Stimulated activated CD4-positive, alpha-beta T cell treated with anti-CD3 and anti-CD28 coated beads, Interleukin-1b, Interleukin-23, amount 100 ng/mL, for 1 hour (primary cell): ENCODE data around the gene MPP3.

ENCODE experiments used
- DNase-seq, 2 donors: peaks; one replicate each; pipeline ENCODE4 v3.0.0-alpha.2; 2020; ENCODE audit warnings: low read depth in 2 of 2

The MPP3 gene

DNA sequence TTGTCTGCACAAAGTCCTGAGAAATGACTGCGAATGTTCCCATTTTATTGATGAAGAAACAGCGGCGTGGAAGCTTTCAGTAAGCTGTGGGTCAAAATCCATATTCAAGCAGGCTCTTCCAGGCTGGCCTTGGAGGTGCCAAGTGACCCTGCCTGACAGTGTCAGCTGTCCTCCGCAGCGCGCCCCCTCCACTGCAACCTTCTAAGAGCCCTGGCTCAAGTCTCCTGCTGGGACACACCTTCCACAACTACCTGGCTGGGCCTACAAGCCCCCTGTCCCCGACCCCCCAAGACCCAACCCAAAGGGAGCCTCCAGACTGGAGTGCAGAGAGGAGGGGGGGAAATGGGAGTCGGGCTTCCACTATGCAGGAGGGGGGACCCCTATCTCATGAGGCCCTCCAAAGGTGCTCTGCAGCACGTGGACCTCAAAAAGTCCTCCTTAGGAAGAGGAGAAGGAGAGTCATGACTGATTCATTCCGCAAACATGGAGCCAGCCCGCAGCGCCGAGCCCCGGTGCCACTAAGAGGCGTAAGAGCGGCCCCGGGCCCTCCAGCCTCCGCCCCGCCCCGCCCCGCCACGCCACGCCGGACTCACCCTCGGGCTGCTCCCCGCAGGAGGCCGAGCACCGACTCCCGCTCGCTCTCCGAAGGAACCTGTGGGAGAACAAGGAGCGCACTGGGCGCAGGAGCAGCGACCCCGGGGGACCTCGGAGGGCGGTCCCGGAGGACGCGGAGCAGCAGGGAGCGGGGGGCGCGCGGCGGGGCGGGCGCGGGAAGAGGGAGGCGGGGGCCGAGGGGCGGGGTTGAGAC is 574 bp downstream of the MPP3 start:
- DNase-seq = no peak

DNA sequence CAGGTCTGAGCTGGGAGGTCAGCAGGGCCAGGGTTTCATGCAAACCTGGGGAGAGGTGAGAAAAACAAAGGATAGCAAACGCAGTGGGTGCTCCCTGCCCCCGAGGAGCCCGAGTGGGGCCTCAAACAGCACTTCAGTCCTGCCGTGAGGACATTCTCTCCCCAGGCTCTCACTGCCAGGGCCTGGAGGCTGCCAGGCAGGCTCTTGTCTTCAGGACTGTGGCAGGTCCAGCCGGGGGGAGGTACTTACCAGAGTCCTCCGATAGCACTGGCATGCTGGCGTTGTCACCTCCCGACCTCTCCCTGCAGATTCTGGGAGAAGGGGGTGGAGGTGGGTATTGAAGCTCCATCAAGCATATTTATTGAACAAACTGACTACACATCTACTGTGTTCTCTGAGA is 1.3 kb downstream of the MPP3 start:
- no peak for DNase-seq

DNA sequence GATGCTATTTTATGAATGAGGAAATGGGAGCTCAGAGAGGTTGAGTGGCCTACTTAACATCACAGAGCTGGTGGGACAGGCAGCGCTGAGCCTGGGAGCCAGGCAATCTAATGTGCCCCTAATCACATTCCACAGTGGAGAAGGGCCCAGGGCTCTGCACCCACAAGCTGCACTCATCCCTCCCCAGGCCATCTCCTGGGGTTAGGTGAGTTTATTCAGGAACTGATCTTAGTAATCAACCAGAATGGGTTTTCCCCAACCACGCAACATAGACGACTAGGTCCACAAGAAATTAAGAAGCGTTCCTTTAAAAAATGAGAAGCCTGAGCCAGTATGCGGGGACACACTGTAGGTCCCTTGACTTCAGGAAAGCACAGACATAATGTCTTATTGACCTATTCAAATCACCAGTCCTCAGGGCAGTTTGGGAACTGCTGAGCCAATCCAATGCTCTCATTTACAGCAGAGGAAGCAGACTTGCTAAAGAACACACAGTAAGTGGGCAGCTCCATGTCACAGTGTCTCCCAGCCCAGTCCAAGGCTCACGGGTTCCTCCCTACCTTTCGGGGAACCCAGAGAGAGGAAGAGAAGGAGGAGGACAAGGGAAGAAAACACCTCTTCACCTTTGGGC is 2.3 kb downstream of the MPP3 start:
- no peak for DNase-seq

DNA sequence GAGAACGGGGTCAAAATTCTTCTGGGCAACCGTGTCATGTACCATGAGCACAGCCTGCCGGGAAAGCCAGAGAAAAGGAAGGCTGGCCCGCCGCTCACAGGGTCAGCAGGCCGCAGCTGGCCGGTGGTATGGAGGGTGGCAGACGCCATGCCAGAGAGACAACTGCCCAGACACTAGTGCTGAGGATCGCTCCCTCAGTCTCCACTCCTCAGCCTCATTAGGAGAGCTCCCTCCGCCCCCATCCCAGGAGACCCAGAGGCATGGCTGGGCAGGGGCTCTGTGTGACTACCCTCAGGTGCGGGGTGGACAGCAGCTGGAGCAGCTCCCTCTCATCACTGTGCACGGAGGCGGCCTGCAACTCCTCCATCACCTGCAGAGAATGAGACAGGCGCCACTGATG is 3.2 kb downstream of the MPP3 start:
- no peak for DNase-seq

DNA sequence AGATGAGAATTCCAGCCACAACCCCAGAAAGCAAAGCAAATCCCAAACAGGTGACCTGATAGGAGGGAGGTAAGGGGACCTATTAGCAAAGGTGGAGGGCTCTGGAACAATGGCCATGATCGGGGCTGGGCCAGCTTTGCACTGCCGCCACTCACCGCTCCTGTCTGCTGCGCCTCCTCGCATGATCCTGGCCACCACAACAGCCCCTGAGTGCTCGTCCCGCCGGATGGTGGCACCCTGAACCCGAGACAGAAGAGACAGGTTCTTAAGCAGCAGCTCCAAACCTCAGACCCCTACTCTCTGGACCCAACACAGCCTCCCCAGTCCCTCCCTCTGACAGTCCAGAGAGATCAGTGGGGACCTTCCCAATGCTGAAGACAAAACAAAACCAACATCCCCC is 5.3 kb downstream of the MPP3 start:
- no peak for DNase-seq

DNA sequence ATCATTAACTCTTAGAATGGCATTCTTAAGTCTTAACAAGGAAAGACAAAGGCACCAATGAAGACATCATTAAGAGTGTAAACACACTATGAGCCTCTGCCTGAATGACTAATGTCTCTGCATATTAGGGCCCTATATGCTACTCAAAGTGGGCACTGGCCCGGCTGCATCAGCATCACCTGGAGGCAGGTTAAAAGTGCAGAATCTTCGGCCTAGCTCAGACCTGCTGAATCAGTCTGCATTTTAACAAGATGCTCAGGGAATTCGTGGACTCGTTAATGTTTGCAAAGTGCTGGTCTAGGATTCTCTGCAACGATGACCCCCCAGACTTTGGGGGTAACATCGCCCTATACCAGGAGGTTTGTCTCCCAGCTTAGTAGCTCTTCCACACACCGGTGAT is 6.7 kb downstream of the MPP3 start:
- no peak for DNase-seq

- DNase-seq = no peak
Observed at GRCh38 chr17:43825567-43825966, 7.4 kb downstream of the MPP3 start.

DNA sequence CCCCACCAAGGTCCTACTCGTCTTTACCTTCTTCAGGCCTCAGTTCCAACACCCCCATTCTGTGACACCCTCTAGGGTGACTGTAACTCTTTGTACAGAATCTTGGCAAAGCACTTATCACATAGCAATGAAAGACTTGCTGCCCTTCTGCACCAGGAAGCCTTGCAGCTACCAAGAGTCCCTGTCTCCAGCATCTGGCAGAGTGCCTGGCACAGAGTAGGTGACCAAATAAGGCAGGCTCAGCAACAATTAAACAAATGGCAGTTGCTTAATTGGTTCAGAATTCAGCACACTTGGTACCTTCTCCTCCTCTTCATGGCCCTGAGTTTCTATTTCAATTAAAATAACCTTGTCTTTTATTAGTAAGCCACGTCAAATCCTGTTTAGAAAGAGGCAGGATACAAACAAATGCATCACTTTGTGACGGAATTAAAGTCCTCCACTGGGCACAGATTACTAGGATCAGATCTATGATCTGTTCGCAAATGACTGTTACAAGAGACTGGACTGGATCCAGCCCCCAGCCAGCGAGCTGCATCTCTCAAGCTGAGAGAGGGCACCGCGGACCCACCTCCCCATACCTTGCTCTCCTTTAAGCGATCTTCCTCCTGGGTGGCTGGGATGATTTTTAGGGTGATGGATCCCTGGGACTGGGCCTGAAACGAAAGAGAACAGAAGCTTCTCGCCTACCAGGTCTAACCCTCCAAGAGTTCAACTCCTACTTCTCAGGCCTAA is 9.4 kb downstream of the MPP3 start:
- no peak for DNase-seq

GRCh38 chr17:43822570-43823190 is 10.3 kb downstream of the MPP3 start:
- no peak for DNase-seq

DNA sequence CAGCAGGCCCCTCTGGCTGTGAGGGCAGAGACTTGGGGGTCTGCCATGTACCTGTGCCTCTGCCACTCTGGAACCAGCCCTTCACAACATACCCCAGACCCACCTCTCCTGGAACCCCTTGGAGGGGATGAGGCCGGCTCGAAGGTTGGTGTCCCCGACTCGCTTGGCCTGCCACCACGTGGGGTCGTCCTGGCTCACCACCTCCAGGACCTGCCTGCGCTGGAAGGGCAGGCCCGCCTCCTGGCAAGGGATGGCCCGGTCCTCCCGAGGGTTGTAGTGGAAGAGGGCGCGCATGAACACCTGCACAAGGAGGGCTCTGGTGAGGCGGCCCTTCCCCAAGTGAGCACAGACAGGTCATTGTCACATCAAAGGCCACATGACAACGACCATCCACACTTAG is 12.2 kb downstream of the MPP3 start:
- no peak for DNase-seq

DNA sequence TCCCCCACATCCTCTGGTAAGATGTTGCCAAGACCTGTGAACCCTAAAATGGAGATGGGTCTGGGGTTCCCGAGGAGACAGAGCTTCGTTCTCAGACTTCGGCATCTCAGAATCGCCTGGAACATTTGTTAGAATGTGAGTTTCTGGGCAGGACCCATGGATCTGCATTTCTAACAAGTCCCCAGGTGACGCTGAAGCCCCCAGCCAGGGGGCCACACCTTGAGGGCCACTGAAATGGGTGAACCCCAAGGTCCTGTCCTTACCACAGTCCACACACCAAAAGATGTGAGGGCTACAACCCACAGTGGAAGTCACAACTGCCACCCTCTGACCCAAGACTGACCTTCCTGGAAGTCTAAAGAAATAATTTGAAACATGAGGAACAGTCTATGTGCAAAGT is 14.0 kb downstream of the MPP3 start:
- DNase-seq = no peak

- no peak for DNase-seq
Observed at GRCh38 chr17:43817826-43818225, 15.1 kb downstream of the MPP3 start.

DNA sequence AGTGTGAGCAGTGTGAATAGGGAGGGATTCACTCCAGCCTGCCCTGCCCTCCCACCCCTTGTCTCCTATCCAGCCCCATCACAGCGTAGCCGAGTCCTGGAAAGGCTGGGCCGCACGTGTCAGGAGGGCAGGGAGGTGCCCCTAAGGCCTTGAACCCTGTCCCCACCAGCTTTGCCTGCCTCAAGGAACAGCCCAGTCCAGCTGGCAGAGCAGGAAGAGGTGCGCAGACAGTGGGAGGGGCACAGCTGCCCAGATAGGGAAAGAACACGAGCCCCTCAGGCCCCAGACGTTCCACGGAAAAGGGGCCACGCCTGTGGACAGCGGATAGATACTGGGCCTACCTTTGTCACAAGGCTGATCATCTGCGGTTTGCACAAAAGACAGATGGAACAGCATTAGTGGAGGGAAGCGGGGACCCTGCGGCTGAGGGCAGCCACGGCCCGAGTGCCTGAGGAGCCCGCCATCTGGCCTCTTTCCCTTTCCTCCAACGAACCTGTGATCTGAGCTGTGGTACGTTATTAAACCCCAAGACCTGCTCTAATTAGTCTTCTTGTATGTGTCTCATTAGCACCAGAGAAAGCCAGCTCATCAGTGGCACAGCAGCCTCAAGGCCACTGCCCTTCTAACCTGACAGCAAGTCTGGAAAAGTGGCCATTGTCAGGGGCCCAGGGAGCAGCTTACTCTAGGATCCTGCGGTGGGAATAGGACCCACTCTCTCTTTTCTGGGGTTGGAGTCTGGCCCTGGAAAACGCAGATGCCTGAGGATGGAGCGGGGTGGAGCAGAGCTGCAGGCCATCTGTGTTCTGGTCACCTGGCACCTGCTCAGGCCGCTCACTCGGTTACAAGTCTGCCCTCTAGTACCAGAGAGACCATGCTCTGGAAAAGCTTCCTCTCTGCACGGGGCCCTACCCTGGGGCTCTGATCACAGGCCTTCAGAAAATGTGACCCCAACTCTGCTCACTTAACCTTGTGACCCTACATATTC is 16.3 kb downstream of the MPP3 start:
- DNase-seq = no peak

DNA sequence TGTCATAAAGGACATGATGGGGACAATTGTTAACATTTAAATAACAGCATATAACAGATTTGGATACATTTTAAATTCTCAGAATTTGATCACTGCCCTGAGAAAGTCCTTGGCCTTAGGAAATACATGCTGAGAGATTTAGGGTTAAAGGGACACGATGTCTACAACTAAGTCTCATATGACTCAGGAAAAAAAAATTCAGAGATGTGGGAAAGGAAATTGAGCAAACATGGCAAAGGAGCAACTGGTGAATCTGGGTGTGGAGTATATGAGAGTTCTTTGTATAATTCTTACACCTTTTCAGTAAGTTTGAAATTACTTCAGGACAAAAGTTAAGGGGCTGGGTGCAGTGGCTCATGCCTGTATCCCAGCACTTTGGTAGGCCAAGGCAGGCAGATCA is 18.2 kb downstream of the MPP3 start:
- no peak for DNase-seq

GRCh38 chr17:43814026-43814425 is 18.9 kb downstream of the MPP3 start:
- no peak for DNase-seq

DNA sequence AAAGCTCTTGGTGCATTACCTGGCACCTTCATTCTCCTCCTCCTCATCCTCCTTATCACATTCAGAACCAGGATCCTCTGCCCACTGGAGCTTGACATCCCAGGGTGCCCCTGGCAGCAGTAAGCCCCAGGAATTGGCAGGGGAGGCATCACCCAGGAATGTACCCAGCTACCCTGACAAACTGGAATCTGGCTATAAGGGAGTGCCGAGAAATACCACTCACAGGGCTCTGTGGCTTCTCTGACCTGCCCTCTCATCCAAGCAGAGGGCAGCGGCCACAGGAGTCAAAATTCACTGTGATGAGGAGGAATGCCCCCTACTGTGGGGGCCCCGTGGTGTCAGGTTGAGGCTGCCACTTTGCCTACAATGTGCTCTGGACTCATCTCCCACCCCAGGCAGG is 19.6 kb downstream of the MPP3 start:
- DNase-seq = no peak

DNA sequence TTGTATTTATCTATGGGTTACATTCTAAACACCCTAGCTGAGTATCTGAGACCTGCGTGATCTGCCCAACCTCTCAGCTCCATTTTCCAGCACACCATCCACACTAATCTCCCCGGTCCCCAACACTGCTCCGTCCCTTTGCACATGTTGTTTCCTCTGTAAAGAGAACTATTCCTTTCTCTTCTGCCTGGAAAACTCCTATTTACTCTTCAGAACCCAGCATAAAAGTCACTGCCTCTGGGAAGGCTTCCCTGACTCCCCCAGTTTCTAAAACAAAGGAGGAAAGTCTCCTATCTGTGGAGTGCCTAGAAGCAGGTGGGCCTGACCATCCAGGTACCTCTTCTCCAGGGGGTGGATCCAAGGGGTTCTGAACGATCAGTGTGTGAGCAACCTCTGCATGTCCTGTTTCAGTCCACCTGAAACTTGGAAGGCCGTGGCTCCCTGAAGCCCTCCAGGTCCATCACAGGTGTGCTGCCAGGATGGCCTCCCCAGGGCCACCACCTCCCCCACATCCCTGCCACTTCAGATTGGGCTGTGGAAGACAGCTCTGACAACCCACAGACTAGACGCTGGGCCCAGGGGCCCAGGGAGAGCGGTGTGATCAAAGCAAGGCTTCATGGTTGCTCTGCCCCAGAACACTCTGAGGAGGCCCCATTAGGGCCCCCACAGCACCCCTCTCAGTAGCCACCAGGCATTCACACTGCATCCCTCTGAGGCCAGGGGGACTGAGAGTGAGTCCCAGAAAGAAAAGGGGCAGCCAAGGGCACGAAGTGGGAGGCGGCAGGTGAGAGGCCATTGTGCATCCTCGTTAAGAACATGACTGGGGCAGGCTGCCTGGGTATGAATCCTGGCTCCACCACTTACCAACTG is 20.3 kb downstream of the MPP3 start:
- DNase-seq = no peak

- no peak for DNase-seq
Observed at GRCh38 chr17:43810823-43811222, 22.1 kb downstream of the MPP3 start.

DNA sequence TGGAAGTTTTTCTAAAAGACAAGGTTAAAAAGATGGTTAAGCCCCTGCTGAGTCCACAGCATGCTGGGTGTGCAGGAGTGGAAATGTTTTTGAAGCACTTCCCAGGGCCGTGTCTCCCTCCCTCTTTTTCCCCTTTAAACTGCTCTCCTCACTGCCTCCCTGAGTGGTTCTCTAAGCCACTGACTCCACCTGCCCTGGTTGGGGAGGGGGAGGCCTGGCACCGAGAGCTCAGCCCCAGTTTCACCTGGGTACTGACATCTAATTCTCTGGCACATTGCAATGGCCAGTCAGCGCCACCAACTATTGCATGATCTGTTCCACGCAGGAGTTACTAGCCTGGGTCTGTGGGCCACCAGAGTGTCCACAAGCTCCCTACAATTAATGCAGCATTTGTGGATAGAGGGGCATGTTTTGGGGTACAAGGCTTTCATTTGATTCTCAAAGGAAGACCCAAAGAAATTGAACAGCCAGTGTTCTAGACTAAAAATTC is 22.7 kb downstream of the MPP3 start:
- no peak for DNase-seq

GRCh38 chr17:43809121-43809520 is 23.8 kb downstream of the MPP3 start:
- DNase-seq = no peak
